ENCODE results near the gene SYVN1. TPM values are rescaled to one million over a fixed set of nuclear protein-coding genes. Genes with fewer than 3 reads are reported as not detected.
A peak's percentile ranks its signal among the peaks of the same experiment; 100 is the strongest.

Gene SYVN1
- 10 to 100 TPM; 39.9 to 46.9 (median 42.9) TPM for total RNA-seq (2021; fragmentation: NEBNext Ultra II Directional; extraction: Animal tissue kit (Norgen Biotek cat#: 25700))
- long read RNA-seq, partial matches to known transcripts: 3 of 3 reads
- long read RNA-seq, other reads (novel, unspliced or antisense): 0 of 3 reads

- H3K27ac Mint-ChIP-seq: peak within 1 kb of the TSS; percentile 99
Measured at GRCh38 chr11:65134240-65134951, at the start of gene SYVN1. SYVN1 (minus strand) TSS chr11:65134519; CDS start chr11:65133601, 918 bp downstream.

DNA sequence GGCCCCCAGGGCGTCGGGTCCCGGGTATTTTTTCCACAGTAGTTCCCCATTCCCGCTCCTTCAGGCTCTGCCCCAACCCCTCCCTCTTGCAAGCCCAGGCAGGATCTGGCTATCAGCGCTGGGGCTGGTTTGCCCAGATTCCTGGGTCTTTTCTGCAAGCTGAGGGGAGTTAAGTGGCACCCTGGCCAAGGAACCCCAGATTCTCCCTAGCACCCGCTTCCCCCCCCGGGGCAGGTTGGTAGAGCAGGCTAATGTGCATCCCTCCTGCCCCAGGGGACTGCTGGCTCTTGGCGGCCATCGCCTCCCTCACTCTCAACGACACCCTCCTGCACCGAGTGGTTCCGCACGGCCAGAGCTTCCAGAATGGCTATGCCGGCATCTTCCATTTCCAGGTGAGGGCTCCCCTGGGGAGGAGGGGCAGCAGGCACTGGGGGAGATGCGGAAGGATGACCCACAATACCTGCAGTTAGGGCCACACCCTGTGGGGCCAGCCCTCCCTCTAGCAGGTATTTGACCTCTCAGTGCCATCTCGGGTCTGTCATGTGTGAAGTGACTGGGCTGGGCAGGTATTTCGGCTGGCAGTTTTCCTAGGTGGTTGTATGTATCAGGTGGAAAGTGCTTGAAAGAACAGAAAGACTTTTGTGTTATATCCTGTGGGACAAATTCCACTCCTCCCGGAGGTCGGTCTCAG is 49.0 kb upstream of the SYVN1 start:
- TF ChIP-seq CTCF (IDR thresholded peaks at IDR 0.05): no peak
- H3K9me3 Mint-ChIP-seq: no peaks in the 10 kb centered on the region
- H3K27me3 Mint-ChIP-seq (ENCODE audit: insufficient read depth): peaks cover 1% of the 10 kb centered on the region; the same call in 1 of the 2 replicates
- H3K4me1 Mint-ChIP-seq (ENCODE audit: low read depth): peaks cover 22% of the 10 kb centered on the region
- no peak for DNase-seq
- peak overlapping the region; percentile 98 for H3K4me3 Mint-ChIP-seq
- H3K36me3 Mint-ChIP-seq (ENCODE audit: low read depth): peaks cover 11% of the 10 kb centered on the region
- no peak overlapping the region for H3K27ac Mint-ChIP-seq

More at GRCh38 chr11:65134240-65134951, at the start of gene SYVN1:
- H3K4me1 Mint-ChIP-seq (ENCODE audit: low read depth): peaks cover 26% of the 10 kb centered on the region
- no peaks in the 10 kb centered on the region for H3K9me3 Mint-ChIP-seq
- peak within 1 kb of the TSS; percentile 100 for H3K4me3 Mint-ChIP-seq
- peak; percentile 75 for DNase-seq
- 0 out of 2 replicates have a peak, but pooled peaks cover 3% of the 10 kb centered on the region for H3K27me3 Mint-ChIP-seq (ENCODE audit: insufficient read depth)
- TF ChIP-seq CTCF (IDR thresholded peaks at IDR 0.05): no peak
- H3K36me3 Mint-ChIP-seq (ENCODE audit: low read depth): peaks cover 17% of the 10 kb centered on the region

GRCh38 chr11:65182258-65183170 is 48.2 kb upstream of the SYVN1 start:
- TF ChIP-seq CTCF (IDR thresholded peaks at IDR 0.05): no peak
- Mint-ChIP-seq H3K4me1 (ENCODE audit: low read depth) (peaks cover 22% of the 10 kb centered on the region), H3K27me3 (ENCODE audit: insufficient read depth) (peaks cover 1% of the 10 kb centered on the region; the same call in 1 of the 2 replicates), H3K27ac (peak overlapping the region; percentile 79), H3K36me3 (ENCODE audit: low read depth) (peaks cover 11% of the 10 kb centered on the region), H3K9me3 (no peaks in the 10 kb centered on the region), H3K4me3 (peak overlapping the region; percentile 98)
- DNase-seq: peak; percentile 8

DNA sequence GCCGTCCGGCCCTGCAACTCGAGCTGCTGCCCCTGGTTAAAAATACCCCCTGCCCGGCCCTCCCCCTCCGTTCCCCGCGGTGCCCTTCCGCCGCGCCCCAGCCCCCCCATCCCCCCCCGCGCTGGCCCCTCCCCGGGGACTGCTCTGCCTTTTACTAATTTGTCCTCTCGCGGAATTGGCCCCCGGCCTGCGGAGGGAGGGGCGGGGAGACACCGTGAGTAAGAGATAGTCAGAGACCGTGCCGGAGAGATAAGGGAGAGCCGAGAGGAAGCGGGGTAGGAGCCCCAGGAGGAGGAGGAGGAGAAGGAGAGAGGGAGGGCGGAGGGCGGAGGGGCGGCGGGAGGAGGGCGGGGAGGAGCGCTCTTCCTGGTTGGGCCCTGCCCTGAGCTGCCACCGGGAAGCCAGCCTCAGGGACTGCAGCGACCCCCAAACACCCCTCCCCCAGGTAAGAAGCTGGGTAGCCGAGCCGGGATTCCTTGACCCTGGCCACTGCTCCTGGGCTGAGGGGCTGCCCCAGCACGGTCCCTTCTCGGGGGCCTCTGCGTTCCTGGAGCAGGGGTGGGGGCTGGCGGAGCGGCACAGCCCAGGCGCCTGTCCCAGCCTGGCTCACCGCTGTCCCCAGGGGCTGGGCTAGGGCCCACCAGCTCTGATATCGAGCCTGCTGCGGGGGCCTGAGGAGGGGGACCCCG is 47.4 kb upstream of the SYVN1 start, which contains the start of gene CAPN1:
Gene CAPN1, plus strand, starts transcription at position 360 of the 689 bp plus-strand sequence. CDS start 774 bp downstream, outside the sequence.
- DNase-seq: peak; percentile 92
- H3K27me3 Mint-ChIP-seq (ENCODE audit: insufficient read depth): peaks cover 1% of the 10 kb centered on the region; the same call in 1 of the 2 replicates
- no peak for TF ChIP-seq CTCF (IDR thresholded peaks at IDR 0.05)
- peaks cover 10% of the 10 kb centered on the region for H3K36me3 Mint-ChIP-seq (ENCODE audit: low read depth)
- peak within 1 kb of the TSS; percentile 98 for H3K4me3 Mint-ChIP-seq
- H3K27ac Mint-ChIP-seq: peak within 1 kb of the TSS; percentile 79
- H3K4me1 Mint-ChIP-seq (ENCODE audit: low read depth): peaks cover 22% of the 10 kb centered on the region
- no peaks in the 10 kb centered on the region for H3K9me3 Mint-ChIP-seq
